Inferior parietal cortex (tissue), 1 donor: ENCODE results near the gene IGFBPL1.
A peak's percentile ranks its signal among the peaks of the same experiment; 100 is the strongest.
"Not testable (repeated sequence)": the region's sequence is repeated elsewhere in the genome, so short reads cannot be mapped to it uniquely, and the experiment has no call there.

Source experiments
- DNase-seq: peaks from one replicate; pipeline ENCODE4 v3.0.0-alpha.2; 2016; ENCODE audit errors: extremely low spot score

The IGFBPL1 gene

GRCh38 chr9:38423973-38424843 lies at the start of gene IGFBPL1:
IGFBPL1 (minus strand) TSS chr9:38424454; CDS start chr9:38424424, 30 bp downstream.
- DNase-seq: no peak

GRCh38 chr9:38472583-38473249 lies 48.5 kb upstream of the IGFBPL1 start:
- not testable (repeated sequence) for DNase-seq

- DNase-seq: no peak
These were observed 43.1 kb upstream of the IGFBPL1 start for GRCh38 chr9:38467404-38467803.

GRCh38 chr9:38453835-38454234 lies 29.6 kb upstream of the IGFBPL1 start:
- no peak for DNase-seq

GRCh38 chr9:38451162-38451561 lies 26.9 kb upstream of the IGFBPL1 start:
- DNase-seq: no peak

GRCh38 chr9:38447703-38448102 lies 23.4 kb upstream of the IGFBPL1 start:
- DNase-seq: no peak

GRCh38 chr9:38445154-38446043 lies 21.1 kb upstream of the IGFBPL1 start:
- DNase-seq: no peak

GRCh38 chr9:38443597-38443996 lies 19.3 kb upstream of the IGFBPL1 start:
- DNase-seq: no peak

GRCh38 chr9:38443181-38443580 lies 18.9 kb upstream of the IGFBPL1 start:
- DNase-seq: no peak

GRCh38 chr9:38442473-38443096 lies 18.3 kb upstream of the IGFBPL1 start:
- DNase-seq: no peak

GRCh38 chr9:38441347-38442085 lies 17.3 kb upstream of the IGFBPL1 start:
- no peak for DNase-seq

GRCh38 chr9:38440516-38440915 lies 16.3 kb upstream of the IGFBPL1 start:
- no peak for DNase-seq

- DNase-seq: no peak
These were observed 15.7 kb upstream of the IGFBPL1 start for GRCh38 chr9:38439916-38440301.

- no peak for DNase-seq
These were observed 15.1 kb upstream of the IGFBPL1 start for GRCh38 chr9:38439291-38439915.

- no peak for DNase-seq
These were observed 13.1 kb upstream of the IGFBPL1 start for GRCh38 chr9:38437193-38437823.

GRCh38 chr9:38436708-38437107 lies 12.5 kb upstream of the IGFBPL1 start:
- no peak for DNase-seq

- DNase-seq: no peak
These were observed 11.3 kb upstream of the IGFBPL1 start for GRCh38 chr9:38435521-38435920.

- no peak for DNase-seq
These were observed 10.6 kb upstream of the IGFBPL1 start for GRCh38 chr9:38434853-38435252.

GRCh38 chr9:38434365-38434764 lies 10.1 kb upstream of the IGFBPL1 start:
- no peak for DNase-seq

GRCh38 chr9:38432922-38433510 lies 8.8 kb upstream of the IGFBPL1 start:
- peak; percentile 57 for DNase-seq
